GM23338 (cell line): ENCODE measurements around the gene VPS35. TPM values are rescaled to one million over a fixed set of nuclear protein-coding genes. Genes with fewer than 3 reads are reported as not detected.

Experiments
- ATAC-seq: fragments of 200-7000 bp; cut with Tn5 transposase; 3 replicates; pipeline ENCODE4 v1.9.1; 2020
- DNase-seq: peaks from one replicate; pipeline ENCODE4 v3.0.0-alpha.2; 2015; ENCODE audit warnings: low spot score
- H2AFZ ChIP-seq: fragments of 200-600 bp; sonication (generic); 2 replicates; pipeline ENCODE4 v1.8.0; 2016; ENCODE audit warnings: antibody characterized with exemption, mild to moderate bottlenecking, moderate library complexity
- H3F3A ChIP-seq: fragments of 200-600 bp; sonication (generic); replicated peaks from 2 replicates; pipeline ENCODE4 v1.8.0; 2017; ENCODE audit warnings: antibody characterized with exemption, mixed run types, low read depth
- H3K27ac ChIP-seq: fragments of 200-600 bp; sonication (generic); 2 replicates; pipeline ENCODE4 v1.6.1; 2016; ENCODE audit warnings: low read depth
- H3K27me3 ChIP-seq: fragments of 200-600 bp; sonication (generic); 2 replicates; pipeline ENCODE4 v1.8.0; 2016; ENCODE audit warnings: mild to moderate bottlenecking, mixed run types, moderate library complexity; ENCODE audit not compliant: insufficient read depth
- H3K36me3 ChIP-seq: fragments of 200-600 bp; sonication (generic); 2 replicates; pipeline ENCODE4 v1.8.0; 2016; ENCODE audit warnings: mild to moderate bottlenecking; ENCODE audit not compliant: insufficient read depth
- H3K4me1 ChIP-seq: fragments of 200-600 bp; sonication (generic); 2 replicates; pipeline ENCODE4 v1.8.0; 2016; ENCODE audit warnings: mild to moderate bottlenecking, moderate library complexity; ENCODE audit not compliant: insufficient read depth
- H3K4me2 ChIP-seq: fragments of 200-600 bp; sonication (generic); 2 replicates; pipeline ENCODE4 v1.7.1; 2017; ENCODE audit warnings: mixed run types
- H3K4me3 ChIP-seq: fragments of 200-600 bp; sonication (generic); 2 replicates; pipeline ENCODE4 v1.6.1; 2016; ENCODE audit warnings: mixed run types
- H3K79me2 ChIP-seq: fragments of 200-600 bp; sonication (generic); replicated peaks from 2 replicates; pipeline ENCODE4 v1.8.0; 2017; ENCODE audit warnings: mild to moderate bottlenecking; ENCODE audit not compliant: insufficient read depth
- H3K9me2 ChIP-seq: fragments of 200-600 bp; sonication (generic); 2 replicates; pipeline ENCODE4 v1.8.0; 2017; ENCODE audit not compliant: insufficient read depth
- H4K20me1 ChIP-seq: fragments of 200-600 bp; sonication (generic); replicated peaks from 2 replicates; pipeline ENCODE4 v1.8.0; 2017; ENCODE audit warnings: mild to moderate bottlenecking; ENCODE audit not compliant: insufficient read depth
- H3K27ac Mint-ChIP-seq: 2 replicates; pipeline ENCODE4 v1.8.0; 2020; ENCODE audit warnings: inconsistent platforms, mild to moderate bottlenecking, moderate library complexity, mixed read lengths
- H3K27me3 Mint-ChIP-seq: 3 replicates; pipeline ENCODE4 v1.8.0; 2022; ENCODE audit warnings: low read depth, mild to moderate bottlenecking, moderate library complexity, mixed read lengths, inconsistent platforms; ENCODE audit not compliant: insufficient read depth, poor library complexity
- H3K36me3 Mint-ChIP-seq: 3 replicates; pipeline ENCODE4 v1.8.0; 2021; ENCODE audit warnings: low read depth, mild to moderate bottlenecking, inconsistent platforms, moderate library complexity, mixed read lengths
- H3K4me1 Mint-ChIP-seq: 3 replicates; pipeline ENCODE4 v1.8.0; 2020; ENCODE audit warnings: mild to moderate bottlenecking, inconsistent platforms, mixed read lengths
- H3K4me3 Mint-ChIP-seq: 3 replicates; pipeline ENCODE4 v1.8.0; 2021; ENCODE audit warnings: moderate library complexity, mild to moderate bottlenecking, inconsistent platforms, mixed read lengths
- H3K9me3 Mint-ChIP-seq: 3 replicates; pipeline ENCODE4 v1.8.0; 2020; ENCODE audit warnings: moderate library complexity, mild to moderate bottlenecking, inconsistent platforms, mixed read lengths
- CREB1 ChIP-seq: fragments of 250-450 bp; sonication (Bioruptor Pico); IDR thresholded peaks from 2 replicates; pipeline ENCODE4 v1.5.0; 2020; ENCODE audit warnings: low read depth, mild to moderate bottlenecking, moderate library complexity
- EZH2 ChIP-seq: fragments of 200-600 bp; sonication (generic); IDR thresholded peaks from one replicate; pipeline ENCODE4 v1.8.0; 2017; ENCODE audit warnings: antibody characterized with exemption, mild to moderate bottlenecking, low read depth; ENCODE audit not compliant: unreplicated experiment
- JUNB ChIP-seq: IDR thresholded peaks from one replicate; pipeline ENCODE4 v1.6.1; 2016; ENCODE audit warnings: antibody characterized with exemption; ENCODE audit not compliant: unreplicated experiment
- NANOG ChIP-seq: IDR thresholded peaks from 2 replicates; pipeline ENCODE4 v1.6.1; 2016; ENCODE audit warnings: antibody characterized with exemption, borderline replicate concordance
- POLR2AphosphoS5 ChIP-seq: IDR thresholded peaks from 2 replicates; pipeline ENCODE4 v1.6.1; 2016; ENCODE audit warnings: antibody characterized with exemption, low read depth
- STAT1 ChIP-seq: IDR thresholded peaks from one replicate; pipeline ENCODE4 v1.6.1; 2016; ENCODE audit warnings: antibody characterized with exemption; ENCODE audit not compliant: unreplicated experiment
- ZNF114 ChIP-seq: fragments of 250-450 bp; sonication (Bioruptor Pico); IDR thresholded peaks from 2 replicates; pipeline ENCODE4 v1.5.0; 2020; ENCODE audit warnings: mild to moderate bottlenecking, moderate library complexity
- ZNF331 ChIP-seq: fragments of 250-450 bp; sonication (Bioruptor Pico); IDR thresholded peaks from 2 replicates; pipeline ENCODE4 v1.5.0; 2020; ENCODE audit warnings: low read depth, mild to moderate bottlenecking, moderate library complexity
- polyA plus RNA-seq: library from polyadenylated mRNA; unstranded; fragments of >200 nt; fragmentation: Nextera tagmentation; extraction: Ambion mirVana; gene quantifications from 2 replicates; pipeline ENCODE4 v1.2.1, GENCODE V29; 2016
- total RNA-seq: library from RNA; depleted of rRNA; stranded (reverse); fragments of >200 nt; shearing (Covaris generic); gene quantifications from 2 replicates; pipeline ENCODE4 v1.2.3, GENCODE V29; 2014
- TF ChIP-seq, protein P1 (sequence below), 2 experiments: fragments of 200-600 bp in 1 of 2; sonication (generic) in 1 of 2; conservative IDR thresholded peaks; 2 replicates each; pipeline versions ENCODE4 v1.5.1 to v1.6.1; 2016 to 2017; ENCODE audit warnings: antibody characterized with exemption in 2 of 2, low read depth in 2 of 2, mild to moderate bottlenecking in 2 of 2, moderate library complexity in 1 of 2
- TF ChIP-seq, protein P2 (sequence below): fragments of 250-450 bp; sonication (Bioruptor Pico); IDR thresholded peaks from 2 replicates; pipeline ENCODE4 v1.5.0; 2020; ENCODE audit warnings: mild to moderate bottlenecking, moderate library complexity

Gene VPS35
- total and polyA plus RNA-seq, 2 experiments from 2014 or later, result 31.1 to 40.0 TPM

GRCh38 chr16:46711106-46712058 lies 22.4 kb upstream of the VPS35 start:
- Histone ChIP-seq H3K27ac (no peak overlapping the region), H3K4me3 (no peak overlapping the region), H3K4me2 (no peak overlapping the region), H3K79me2 (no peaks in the 10 kb centered on the region), H3F3A (no peaks in the 10 kb centered on the region), H3K4me1 (no peaks in the 10 kb centered on the region), H3K9me2 (no peaks in the 10 kb centered on the region), H3K36me3 (no peaks in the 10 kb centered on the region), H4K20me1 (no peaks in the 10 kb centered on the region), H2AFZ (no peak overlapping the region), H3K27me3 (no peaks in the 10 kb centered on the region)
- no peak overlapping the region; the same call in 1 of the 2 replicates for H3K27ac Mint-ChIP-seq
- peaks cover 4% of the 10 kb centered on the region for H3K27me3 Mint-ChIP-seq
- DNase-seq (no peak), ATAC-seq (no peak)
- no peaks in the 10 kb centered on the region for H3K4me1 Mint-ChIP-seq
- no peaks in the 10 kb centered on the region for H3K9me3 Mint-ChIP-seq
- TF ChIP-seq ZNF114 (CRISPR knock-in tag), result no peak
- TF ChIP-seq, protein P1, sequence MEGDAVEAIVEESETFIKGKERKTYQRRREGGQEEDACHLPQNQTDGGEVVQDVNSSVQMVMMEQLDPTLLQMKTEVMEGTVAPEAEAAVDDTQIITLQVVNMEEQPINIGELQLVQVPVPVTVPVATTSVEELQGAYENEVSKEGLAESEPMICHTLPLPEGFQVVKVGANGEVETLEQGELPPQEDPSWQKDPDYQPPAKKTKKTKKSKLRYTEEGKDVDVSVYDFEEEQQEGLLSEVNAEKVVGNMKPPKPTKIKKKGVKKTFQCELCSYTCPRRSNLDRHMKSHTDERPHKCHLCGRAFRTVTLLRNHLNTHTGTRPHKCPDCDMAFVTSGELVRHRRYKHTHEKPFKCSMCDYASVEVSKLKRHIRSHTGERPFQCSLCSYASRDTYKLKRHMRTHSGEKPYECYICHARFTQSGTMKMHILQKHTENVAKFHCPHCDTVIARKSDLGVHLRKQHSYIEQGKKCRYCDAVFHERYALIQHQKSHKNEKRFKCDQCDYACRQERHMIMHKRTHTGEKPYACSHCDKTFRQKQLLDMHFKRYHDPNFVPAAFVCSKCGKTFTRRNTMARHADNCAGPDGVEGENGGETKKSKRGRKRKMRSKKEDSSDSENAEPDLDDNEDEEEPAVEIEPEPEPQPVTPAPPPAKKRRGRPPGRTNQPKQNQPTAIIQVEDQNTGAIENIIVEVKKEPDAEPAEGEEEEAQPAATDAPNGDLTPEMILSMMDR (conservative IDR thresholded peaks at IDR 0.05; ENCODE audit: low read depth in 2 of 2), result no peak
- TF ChIP-seq POLR2AphosphoS5, result no peak
- TF ChIP-seq EZH2, result no peak
- TF ChIP-seq JUNB, result no peak
- TF ChIP-seq CREB1 (CRISPR knock-in tag), result no peak
- no peak for TF ChIP-seq ZNF331 (CRISPR knock-in tag)
- H3K36me3 Mint-ChIP-seq, result no peaks in the 10 kb centered on the region
- no peak overlapping the region for H3K4me3 Mint-ChIP-seq

DNA sequence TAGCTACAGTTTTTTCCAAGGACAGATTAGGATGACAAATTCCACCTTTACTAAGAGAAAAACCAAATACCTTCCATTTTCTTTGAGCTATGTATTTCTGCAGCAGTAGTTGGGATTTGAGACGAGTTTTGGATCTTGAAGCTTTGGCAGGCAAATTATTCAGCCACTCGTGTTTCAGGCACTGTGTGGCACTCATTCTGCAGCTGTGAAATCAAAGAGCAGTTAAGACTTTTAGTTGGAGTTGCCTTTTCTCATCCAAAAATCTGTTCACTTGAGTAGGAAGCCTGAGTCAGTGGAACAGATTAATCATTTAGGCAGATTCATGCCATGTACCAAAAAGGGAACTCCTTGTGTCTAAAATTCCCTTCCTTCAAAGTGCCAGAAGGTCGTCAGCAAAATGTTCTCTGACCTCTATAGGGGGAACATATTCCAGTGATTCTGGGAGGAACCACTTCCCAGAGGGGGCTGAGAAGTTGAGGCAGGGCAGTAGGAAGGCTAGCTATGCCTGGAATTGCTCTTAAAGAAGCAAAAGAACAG lies 20.6 kb upstream of the VPS35 start:
- Histone ChIP-seq H3K27me3 (no peaks in the 10 kb centered on the region), H3K4me1 (no peaks in the 10 kb centered on the region), H3K36me3 (no peaks in the 10 kb centered on the region), H3K79me2 (no peaks in the 10 kb centered on the region), H3F3A (no peaks in the 10 kb centered on the region), H3K4me2 (no peak overlapping the region), H3K9me2 (no peaks in the 10 kb centered on the region), H4K20me1 (no peaks in the 10 kb centered on the region), H2AFZ (no peak overlapping the region), H3K27ac (no peak overlapping the region), H3K4me3 (no peak overlapping the region)
- H3K9me3 Mint-ChIP-seq, result no peaks in the 10 kb centered on the region
- H3K27ac Mint-ChIP-seq, result no peak overlapping the region
- H3K4me1 Mint-ChIP-seq, result no peaks in the 10 kb centered on the region
- peaks cover 4% of the 10 kb centered on the region for H3K27me3 Mint-ChIP-seq
- no peak for DNase-seq
- ATAC-seq, result no peak
- H3K4me3 Mint-ChIP-seq, result no peak overlapping the region
- no peaks in the 10 kb centered on the region for H3K36me3 Mint-ChIP-seq
- TF ChIP-seq ZNF114 (CRISPR knock-in tag), result no peak
- TF ChIP-seq STAT1, result no peak
- TF ChIP-seq NANOG, result no peak
- no peak for TF ChIP-seq POLR2AphosphoS5
- TF ChIP-seq, protein P2, sequence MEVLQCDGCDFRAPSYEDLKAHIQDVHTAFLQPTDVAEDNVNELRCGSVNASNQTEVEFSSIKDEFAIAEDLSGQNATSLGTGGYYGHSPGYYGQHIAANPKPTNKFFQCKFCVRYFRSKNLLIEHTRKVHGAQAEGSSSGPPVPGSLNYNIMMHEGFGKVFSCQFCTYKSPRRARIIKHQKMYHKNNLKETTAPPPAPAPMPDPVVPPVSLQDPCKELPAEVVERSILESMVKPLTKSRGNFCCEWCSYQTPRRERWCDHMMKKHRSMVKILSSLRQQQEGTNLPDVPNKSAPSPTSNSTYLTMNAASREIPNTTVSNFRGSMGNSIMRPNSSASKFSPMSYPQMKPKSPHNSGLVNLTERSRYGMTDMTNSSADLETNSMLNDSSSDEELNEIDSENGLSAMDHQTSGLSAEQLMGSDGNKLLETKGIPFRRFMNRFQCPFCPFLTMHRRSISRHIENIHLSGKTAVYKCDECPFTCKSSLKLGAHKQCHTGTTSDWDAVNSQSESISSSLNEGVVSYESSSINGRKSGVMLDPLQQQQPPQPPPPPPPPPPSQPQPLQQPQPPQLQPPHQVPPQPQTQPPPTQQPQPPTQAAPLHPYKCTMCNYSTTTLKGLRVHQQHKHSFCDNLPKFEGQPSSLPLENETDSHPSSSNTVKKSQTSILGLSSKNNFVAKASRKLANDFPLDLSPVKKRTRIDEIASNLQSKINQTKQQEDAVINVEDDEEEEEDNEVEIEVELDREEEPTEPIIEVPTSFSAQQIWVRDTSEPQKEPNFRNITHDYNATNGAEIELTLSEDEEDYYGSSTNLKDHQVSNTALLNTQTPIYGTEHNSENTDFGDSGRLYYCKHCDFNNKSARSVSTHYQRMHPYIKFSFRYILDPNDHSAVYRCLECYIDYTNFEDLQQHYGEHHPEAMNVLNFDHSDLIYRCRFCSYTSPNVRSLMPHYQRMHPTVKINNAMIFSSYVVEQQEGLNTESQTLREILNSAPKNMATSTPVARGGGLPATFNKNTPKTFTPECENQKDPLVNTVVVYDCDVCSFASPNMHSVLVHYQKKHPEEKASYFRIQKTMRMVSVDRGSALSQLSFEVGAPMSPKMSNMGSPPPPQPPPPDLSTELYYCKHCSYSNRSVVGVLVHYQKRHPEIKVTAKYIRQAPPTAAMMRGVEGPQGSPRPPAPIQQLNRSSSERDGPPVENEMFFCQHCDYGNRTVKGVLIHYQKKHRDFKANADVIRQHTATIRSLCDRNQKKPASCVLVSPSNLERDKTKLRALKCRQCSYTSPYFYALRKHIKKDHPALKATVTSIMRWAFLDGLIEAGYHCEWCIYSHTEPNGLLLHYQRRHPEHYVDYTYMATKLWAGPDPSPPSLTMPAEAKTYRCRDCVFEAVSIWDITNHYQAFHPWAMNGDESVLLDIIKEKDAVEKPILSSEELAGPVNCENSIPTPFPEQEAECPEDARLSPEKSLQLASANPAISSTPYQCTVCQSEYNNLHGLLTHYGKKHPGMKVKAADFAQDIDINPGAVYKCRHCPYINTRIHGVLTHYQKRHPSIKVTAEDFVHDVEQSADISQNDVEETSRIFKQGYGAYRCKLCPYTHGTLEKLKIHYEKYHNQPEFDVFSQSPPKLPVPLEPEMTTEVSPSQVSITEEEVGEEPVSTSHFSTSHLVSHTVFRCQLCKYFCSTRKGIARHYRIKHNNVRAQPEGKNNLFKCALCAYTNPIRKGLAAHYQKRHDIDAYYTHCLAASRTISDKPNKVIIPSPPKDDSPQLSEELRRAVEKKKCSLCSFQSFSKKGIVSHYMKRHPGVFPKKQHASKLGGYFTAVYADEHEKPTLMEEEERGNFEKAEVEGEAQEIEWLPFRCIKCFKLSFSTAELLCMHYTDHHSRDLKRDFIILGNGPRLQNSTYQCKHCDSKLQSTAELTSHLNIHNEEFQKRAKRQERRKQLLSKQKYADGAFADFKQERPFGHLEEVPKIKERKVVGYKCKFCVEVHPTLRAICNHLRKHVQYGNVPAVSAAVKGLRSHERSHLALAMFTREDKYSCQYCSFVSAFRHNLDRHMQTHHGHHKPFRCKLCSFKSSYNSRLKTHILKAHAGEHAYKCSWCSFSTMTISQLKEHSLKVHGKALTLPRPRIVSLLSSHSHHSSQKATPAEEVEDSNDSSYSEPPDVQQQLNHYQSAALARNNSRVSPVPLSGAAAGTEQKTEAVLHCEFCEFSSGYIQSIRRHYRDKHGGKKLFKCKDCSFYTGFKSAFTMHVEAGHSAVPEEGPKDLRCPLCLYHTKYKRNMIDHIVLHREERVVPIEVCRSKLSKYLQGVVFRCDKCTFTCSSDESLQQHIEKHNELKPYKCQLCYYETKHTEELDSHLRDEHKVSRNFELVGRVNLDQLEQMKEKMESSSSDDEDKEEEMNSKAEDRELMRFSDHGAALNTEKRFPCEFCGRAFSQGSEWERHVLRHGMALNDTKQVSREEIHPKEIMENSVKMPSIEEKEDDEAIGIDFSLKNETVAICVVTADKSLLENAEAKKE (CRISPR knock-in tag), result no peak
- TF ChIP-seq, protein P1 (conservative IDR thresholded peaks at IDR 0.05; ENCODE audit: low read depth in 2 of 2), result no peak
- no peak for TF ChIP-seq EZH2
